Mesendoderm (in vitro differentiated cells): ENCODE data around the gene KYAT1.
"Not testable (repeated sequence)": the region's sequence is repeated elsewhere in the genome, so short reads cannot be mapped to it uniquely, and the experiment has no call there.

Source experiments
- DNase-seq: peaks from one replicate; pipeline ENCODE4 v3.0.0; 2013
- H2AK5ac ChIP-seq: 2 replicates; pipeline ENCODE4 v1.6.1; 2013; ENCODE audit warnings: low read length, inconsistent platforms
- H2BK120ac ChIP-seq: 2 replicates; pipeline ENCODE4 v1.6.1; 2013; ENCODE audit warnings: low read depth, mild to moderate bottlenecking, low read length, moderate library complexity, mixed read lengths
- H2BK15ac ChIP-seq: replicated peaks from 2 replicates; pipeline ENCODE4 v1.6.1; 2013; ENCODE audit warnings: low read depth, mild to moderate bottlenecking, moderate library complexity
- H2BK5ac ChIP-seq: 2 replicates; pipeline ENCODE4 v1.6.1; 2013; ENCODE audit warnings: low read length, inconsistent platforms
- H3K18ac ChIP-seq: 2 replicates; pipeline ENCODE4 v1.6.1; 2013; ENCODE audit warnings: mild to moderate bottlenecking, low read length, mixed read lengths
- H3K23ac ChIP-seq: one replicate; pipeline ENCODE4 v1.6.1; 2013; ENCODE audit warnings: low read length
- H3K27ac ChIP-seq: 2 replicates; pipeline ENCODE4 v1.5.1; 2013; ENCODE audit warnings: low read depth, mild to moderate bottlenecking, inconsistent platforms, low read length, moderate library complexity
- H3K27me3 ChIP-seq: 2 replicates; pipeline ENCODE4 v1.6.1; 2013; ENCODE audit warnings: low read length, control low read depth, mild to moderate bottlenecking, inconsistent platforms; ENCODE audit not compliant: insufficient read depth, poor library complexity
- H3K36me3 ChIP-seq: 2 replicates; pipeline ENCODE4 v1.6.1; 2013; ENCODE audit warnings: low read length, inconsistent platforms; ENCODE audit not compliant: control insufficient read depth, insufficient read depth
- H3K4ac ChIP-seq: one replicate; pipeline ENCODE4 v1.6.1; 2013; ENCODE audit warnings: low read depth, mild to moderate bottlenecking, low read length, moderate library complexity
- H3K4me1 ChIP-seq: 2 replicates; pipeline ENCODE4 v1.6.1; 2013; ENCODE audit warnings: low read depth, low read length, inconsistent platforms; ENCODE audit not compliant: control insufficient read depth
- H3K4me2 ChIP-seq: 2 replicates; pipeline ENCODE4 v1.6.1; 2013; ENCODE audit warnings: low read length
- H3K4me3 ChIP-seq: 2 replicates; pipeline ENCODE4 v1.5.1; 2013; ENCODE audit warnings: mild to moderate bottlenecking, low read length
- H3K56ac ChIP-seq: one replicate; pipeline ENCODE4 v1.6.1; 2013; ENCODE audit warnings: low read length
- H3K79me1 ChIP-seq: 2 replicates; pipeline ENCODE4 v1.6.1; 2013; ENCODE audit warnings: low read length, inconsistent platforms
- H3K79me2 ChIP-seq: 2 replicates; pipeline ENCODE4 v1.6.1; 2013; ENCODE audit warnings: mild to moderate bottlenecking, low read length; ENCODE audit not compliant: control insufficient read depth, insufficient read depth
- H3K9ac ChIP-seq: 2 replicates; pipeline ENCODE4 v1.6.1; 2013; ENCODE audit warnings: low read length, inconsistent platforms
- H4K5ac ChIP-seq: one replicate; pipeline ENCODE4 v1.6.1; 2013; ENCODE audit warnings: low read length
- H4K8ac ChIP-seq: one replicate; pipeline ENCODE4 v1.6.1; 2013; ENCODE audit warnings: low read depth, mild to moderate bottlenecking, control low read depth, low read length, moderate library complexity
- WGBS: extraction: QIAGEN DNeasy Blood & Tissue Kit; methylation state at CpG from one replicate; pipeline ENCODE4 v1.1.7; 2013; ENCODE audit warnings: low lambda C conversion rate, missing lambda C conversion rate; ENCODE audit not compliant: insufficient coverage; ENCODE audit errors: extremely low coverage; 5-methylcytosine and 5-hydroxymethylcytosine counted together

The KYAT1 gene

GRCh38 chr9:128847803-128848202 is 33.9 kb downstream of the KYAT1 start:
- no peak for DNase-seq
- Histone ChIP-seq H2BK15ac (no peak overlapping the region), H3K36me3 (no peaks in the 10 kb centered on the region), H3K23ac (no peak overlapping the region), H3K56ac (no peak overlapping the region), H3K79me2 (no peaks in the 10 kb centered on the region), H4K5ac (no peak overlapping the region), H3K27ac (no peak overlapping the region), H3K4me2 (no peak overlapping the region), H3K27me3 (no peaks in the 10 kb centered on the region), H4K8ac (no peak overlapping the region), H2BK5ac (no peak overlapping the region), H3K18ac (no peak overlapping the region), H3K4me3 (no peak overlapping the region), H2BK120ac (no peak overlapping the region), H3K4me1 (no peaks in the 10 kb centered on the region), H2AK5ac (no peak overlapping the region), H3K4ac (no peak overlapping the region), H3K9ac (no peak overlapping the region), H3K79me1 (no peaks in the 10 kb centered on the region)
- WGBS, result no CpG with 5 or more reads among the region's 1 CpG

GRCh38 chr9:128846680-128847030 is 35.1 kb downstream of the KYAT1 start:
- no peak overlapping the region for H2AK5ac ChIP-seq
- H3K79me1 ChIP-seq, result no peaks in the 10 kb centered on the region
- DNase-seq, result no peak
- no peak overlapping the region for H2BK5ac ChIP-seq
- H3K27me3 ChIP-seq, result no peaks in the 10 kb centered on the region
- H3K36me3 ChIP-seq, result no peaks in the 10 kb centered on the region
- H3K56ac ChIP-seq, result no peak overlapping the region
- no peaks in the 10 kb centered on the region for H3K4me1 ChIP-seq
- H3K9ac ChIP-seq, result no peak overlapping the region
- no peak overlapping the region for H4K8ac ChIP-seq
- H3K27ac ChIP-seq, result no peak overlapping the region
- no peak overlapping the region for H3K23ac ChIP-seq
- H3K79me2 ChIP-seq, result no peaks in the 10 kb centered on the region
- no peak overlapping the region for H4K5ac ChIP-seq
- H3K4ac ChIP-seq, result no peak overlapping the region
- WGBS, result no CpG with 5 or more reads among the region's 3 CpGs
- H3K18ac ChIP-seq, result no peak overlapping the region
- H2BK120ac ChIP-seq, result no peak overlapping the region
- H3K4me2 ChIP-seq, result no peak overlapping the region
- H2BK15ac ChIP-seq, result no peak overlapping the region
- no peak overlapping the region for H3K4me3 ChIP-seq

- Histone ChIP-seq H3K27ac (no peak overlapping the region), H3K4me3 (no peak overlapping the region)
- DNase-seq, result peak; percentile 54
Measured at GRCh38 chr9:128845186-128845931, 36.4 kb downstream of the KYAT1 start.

DNA sequence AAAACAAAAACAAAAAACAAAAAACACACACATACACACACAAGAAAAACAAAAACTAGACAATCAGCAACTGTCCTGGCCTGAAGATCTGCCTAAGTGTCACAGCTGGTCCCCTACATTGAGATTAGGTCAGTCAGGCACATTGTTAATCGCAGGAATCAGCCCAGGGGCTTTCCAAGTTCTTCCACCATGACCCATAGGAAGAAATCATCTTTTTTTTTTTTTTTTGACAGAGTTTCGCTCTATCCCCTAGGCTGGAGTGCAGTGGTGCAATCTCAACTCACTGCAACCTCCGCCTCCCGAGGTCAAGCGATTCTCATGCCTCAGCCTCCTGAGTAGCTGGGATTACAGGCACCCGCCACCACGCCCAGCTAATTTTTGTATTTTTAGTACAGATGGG is 38.6 kb downstream of the KYAT1 start:
- WGBS, result no CpG with 5 or more reads among the region's 7 CpGs
- not testable (repeated sequence) for H2BK120ac ChIP-seq, DNase-seq, H3K23ac ChIP-seq, H3K4me1 ChIP-seq, H2AK5ac ChIP-seq, H4K5ac ChIP-seq, H4K8ac ChIP-seq, H3K79me1 ChIP-seq, H3K4me2 ChIP-seq, H3K18ac ChIP-seq, H3K27me3 ChIP-seq, H3K4ac ChIP-seq, H3K56ac ChIP-seq, H3K79me2 ChIP-seq, H3K4me3 ChIP-seq, H3K9ac ChIP-seq, H2BK15ac ChIP-seq, H2BK5ac ChIP-seq, H3K27ac ChIP-seq, H3K36me3 ChIP-seq

More at GRCh38 chr9:128845186-128845931, 36.4 kb downstream of the KYAT1 start:
- no peaks in the 10 kb centered on the region for H3K4me1 ChIP-seq
- H3K56ac ChIP-seq, result peak overlapping the region; percentile 42
- no peak overlapping the region for H3K9ac ChIP-seq
- no peak overlapping the region for H3K4me2 ChIP-seq
- no peak overlapping the region for H2BK15ac ChIP-seq
- no peak overlapping the region for H2BK120ac ChIP-seq
- no peak overlapping the region for H2BK5ac ChIP-seq
- H3K36me3 ChIP-seq, result no peaks in the 10 kb centered on the region
- no peak overlapping the region for H3K23ac ChIP-seq
- no peak overlapping the region for H4K8ac ChIP-seq
- H3K79me1 ChIP-seq, result no peaks in the 10 kb centered on the region
- H3K79me2 ChIP-seq, result no peaks in the 10 kb centered on the region
- no peak overlapping the region for H2AK5ac ChIP-seq
- H4K5ac ChIP-seq, result no peak overlapping the region
- no peak overlapping the region for H3K4ac ChIP-seq
- WGBS, result no CpG with 5 or more reads among the region's 13 CpGs
- no peak overlapping the region for H3K18ac ChIP-seq
- no peaks in the 10 kb centered on the region for H3K27me3 ChIP-seq

- Histone ChIP-seq H3K27ac (no peak overlapping the region), H3K9ac (no peak overlapping the region), H4K5ac (no peak overlapping the region), H3K27me3 (no peaks in the 10 kb centered on the region), H3K4me1 (no peaks in the 10 kb centered on the region), H2BK120ac (no peak overlapping the region), H4K8ac (no peak overlapping the region), H3K36me3 (no peaks in the 10 kb centered on the region), H3K4me2 (no peak overlapping the region), H3K79me2 (no peaks in the 10 kb centered on the region), H3K79me1 (no peaks in the 10 kb centered on the region), H3K4ac (no peak overlapping the region), H3K23ac (no peak overlapping the region), H2AK5ac (no peak overlapping the region), H2BK5ac (no peak overlapping the region), H3K4me3 (no peak overlapping the region), H3K18ac (no peak overlapping the region), H2BK15ac (no peak overlapping the region), H3K56ac (no peak overlapping the region)
- no CpG with 5 or more reads among the region's 12 CpGs for WGBS
- no peak for DNase-seq
Measured at GRCh38 chr9:128841694-128842492, 39.9 kb downstream of the KYAT1 start.
